Measurements from ENCODE around the gene ZNF580.
A peak's percentile ranks its signal among the peaks of the same experiment; 100 is the strongest.

Gene ZNF580, protein sequence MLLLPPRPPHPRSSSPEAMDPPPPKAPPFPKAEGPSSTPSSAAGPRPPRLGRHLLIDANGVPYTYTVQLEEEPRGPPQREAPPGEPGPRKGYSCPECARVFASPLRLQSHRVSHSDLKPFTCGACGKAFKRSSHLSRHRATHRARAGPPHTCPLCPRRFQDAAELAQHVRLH

DNA sequence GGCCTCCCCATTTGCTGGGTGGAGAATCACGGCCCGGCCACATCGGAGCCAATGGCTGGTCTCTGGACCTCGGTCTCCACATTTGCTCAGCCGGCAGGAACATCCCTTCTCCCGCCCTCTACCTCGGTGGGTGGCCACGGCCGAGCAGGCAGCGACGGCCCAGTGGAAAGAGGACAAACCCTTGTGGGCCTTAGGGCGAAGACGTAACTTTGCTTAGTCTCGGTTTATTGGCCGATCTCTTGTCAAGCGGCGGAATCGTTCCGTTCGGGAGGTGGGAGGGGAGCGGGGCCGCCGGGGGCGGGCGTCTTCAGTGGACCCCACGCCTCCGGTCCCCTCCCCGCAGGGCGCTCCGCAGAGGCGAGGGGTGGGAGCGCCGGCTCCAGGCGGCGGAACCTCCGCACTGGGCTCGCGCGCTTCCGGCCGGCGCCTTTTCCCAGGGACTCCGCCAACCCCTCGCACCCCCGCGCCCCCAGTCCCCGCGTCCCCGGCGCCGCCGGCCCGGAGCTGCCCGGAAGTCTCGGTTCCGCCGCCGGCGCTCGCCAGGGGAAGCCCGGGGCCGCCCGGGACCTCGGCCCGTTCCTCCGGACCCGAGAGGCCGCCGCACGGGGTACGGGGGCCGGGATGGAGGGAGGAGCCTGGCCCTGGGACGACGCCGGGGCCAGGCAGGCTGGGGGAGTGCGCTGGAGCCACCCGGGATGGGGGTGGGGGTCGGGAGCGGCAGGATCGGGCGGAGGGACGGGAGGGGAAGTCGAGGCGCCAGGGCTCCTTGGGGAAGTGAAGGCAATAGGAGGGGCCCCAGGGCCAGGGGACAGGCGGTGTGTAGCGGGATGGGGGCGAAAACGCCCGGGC lies at the start of gene ZNF580:
Gene ZNF580 (plus strand): TSS at position 426 of the 849 bp plus-strand sequence. CDS start 1,507 bp downstream, outside the sequence.
- peak; percentile 57 for DNase-seq

DNA sequence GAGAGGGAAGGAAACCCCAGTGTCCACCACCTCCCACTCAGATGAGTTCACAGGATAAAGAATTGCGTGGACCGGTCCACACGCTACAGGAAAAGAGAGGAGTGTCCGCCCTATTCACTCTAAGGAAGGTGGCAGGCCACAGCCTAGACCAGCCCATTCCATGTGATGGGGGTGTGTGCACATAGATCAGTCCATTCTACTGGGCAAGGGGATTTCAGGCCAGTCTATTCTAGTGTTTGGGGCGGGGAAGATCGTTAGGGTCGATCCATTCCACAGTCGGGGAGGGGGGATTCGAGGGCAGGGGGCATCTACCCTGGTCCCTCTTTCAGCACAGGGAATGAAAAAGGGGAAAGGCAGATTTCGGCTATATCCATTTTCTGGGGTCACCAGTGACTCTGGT lies 49.2 kb upstream of the ZNF580 start:
- DNase-seq: no peak

GRCh38 chr19:55592391-55593090 lies 48.3 kb upstream of the ZNF580 start:
- DNase-seq: no peak

- DNase-seq: no peak
Measured at GRCh38 chr19:55593096-55593772, 47.6 kb upstream of the ZNF580 start.

DNA sequence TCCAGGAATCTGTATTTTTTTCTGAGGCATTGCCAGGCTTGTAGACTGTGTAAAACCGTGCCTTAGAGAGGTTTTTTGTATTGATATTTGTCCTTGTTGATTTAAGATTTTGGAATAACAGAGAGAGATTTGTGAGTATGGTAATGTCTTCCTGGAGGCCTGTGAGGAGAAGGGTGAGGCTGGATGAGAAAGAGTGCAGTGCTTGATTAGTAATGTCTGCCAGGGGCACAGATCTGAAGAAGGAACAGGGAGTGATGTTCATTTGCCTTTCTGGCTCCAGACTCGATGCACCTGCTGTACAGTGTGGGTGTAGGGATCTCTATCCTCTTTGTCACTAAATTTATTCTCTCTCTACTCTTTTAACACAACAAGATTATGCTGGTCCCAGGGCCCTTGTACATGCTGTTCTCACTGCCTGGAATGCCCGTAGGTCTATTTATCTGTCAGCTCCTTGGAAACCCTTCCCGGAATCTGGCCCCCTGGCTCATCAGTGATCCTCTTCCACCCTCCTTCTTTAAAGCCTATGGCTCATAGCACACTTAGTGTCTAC lies 45.7 kb upstream of the ZNF580 start:
- DNase-seq: no peak

GRCh38 chr19:55596304-55596703 lies 44.5 kb upstream of the ZNF580 start:
- DNase-seq: no peak

- DNase-seq: no peak
Measured at GRCh38 chr19:55597501-55597921, 43.3 kb upstream of the ZNF580 start.

- DNase-seq: no peak
Measured at GRCh38 chr19:55598034-55598433, 42.8 kb upstream of the ZNF580 start.

DNA sequence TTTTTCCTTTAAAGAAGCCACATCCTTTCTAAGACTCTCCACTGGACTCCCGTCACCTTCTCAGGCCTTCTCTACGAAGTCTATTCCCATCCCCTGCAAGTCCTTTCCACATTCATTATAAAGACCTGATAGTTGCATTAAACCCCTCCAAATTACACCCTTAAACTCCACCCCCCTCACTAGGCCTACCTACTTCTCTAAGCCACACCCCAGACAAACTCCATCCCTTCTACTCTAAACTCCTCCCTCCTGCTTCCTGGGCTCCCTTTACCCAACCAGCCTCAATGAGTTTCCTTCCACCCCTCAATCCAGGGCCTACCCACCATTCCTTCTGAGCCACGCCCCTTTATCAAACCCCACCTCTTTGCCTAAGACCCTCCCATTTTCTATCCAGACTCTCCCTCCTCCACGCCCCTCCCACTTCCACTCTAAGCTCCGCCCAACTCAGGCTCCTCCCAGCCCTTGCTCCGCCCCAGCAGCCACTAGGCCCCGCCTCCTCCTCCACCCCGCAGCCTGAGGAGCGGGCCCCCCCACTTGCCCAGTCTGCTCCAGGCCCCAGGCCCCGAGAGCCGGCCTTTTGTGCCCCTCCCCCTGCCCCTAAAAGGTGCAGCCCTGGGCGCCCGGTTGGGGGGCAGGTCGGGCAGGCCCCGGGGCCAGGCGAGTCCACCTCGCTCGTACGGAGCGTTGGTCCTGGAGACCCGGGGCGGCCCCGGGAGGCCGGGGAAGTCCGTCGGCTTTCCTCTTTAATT lies 41.9 kb upstream of the ZNF580 start:
- DNase-seq: peak; percentile 94

- peak; percentile 98 for DNase-seq
Measured at GRCh38 chr19:55599468-55599841, 41.3 kb upstream of the ZNF580 start, which contains the start of gene FIZ1. Gene FIZ1, minus strand, starts transcription at chr19:55599517. Its CDS starts 1,652 bp downstream, at chr19:55597865.

- DNase-seq: peak; percentile 92
Measured at GRCh38 chr19:55599842-55600661, 40.8 kb upstream of the ZNF580 start, which contains the start of gene ZNF524. Gene ZNF524, plus strand, starts transcription at chr19:55600288. Its CDS starts 1,825 bp downstream, at chr19:55602113.

- DNase-seq: no peak
Measured at GRCh38 chr19:55600662-55601028, 40.2 kb upstream of the ZNF580 start.

DNA sequence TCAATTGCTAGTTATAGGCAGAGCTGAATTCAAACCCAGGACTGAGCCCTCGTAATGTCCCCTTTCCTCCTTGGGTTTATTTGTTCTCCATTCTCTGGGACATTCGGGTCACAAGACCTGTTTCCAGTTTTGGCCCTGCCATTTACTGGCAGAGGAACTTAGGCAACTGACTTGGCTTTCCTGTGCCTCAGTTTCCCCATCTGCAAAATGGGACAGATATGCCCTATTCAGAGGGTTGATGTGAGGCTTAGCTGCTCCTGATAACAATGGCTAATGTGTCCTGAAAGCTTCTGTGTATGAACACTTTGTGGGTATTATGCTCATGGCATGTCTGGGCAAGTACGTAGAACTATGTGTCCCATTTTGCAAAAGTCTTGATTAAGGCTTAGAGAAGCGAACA lies 39.7 kb upstream of the ZNF580 start:
- DNase-seq: no peak

DNA sequence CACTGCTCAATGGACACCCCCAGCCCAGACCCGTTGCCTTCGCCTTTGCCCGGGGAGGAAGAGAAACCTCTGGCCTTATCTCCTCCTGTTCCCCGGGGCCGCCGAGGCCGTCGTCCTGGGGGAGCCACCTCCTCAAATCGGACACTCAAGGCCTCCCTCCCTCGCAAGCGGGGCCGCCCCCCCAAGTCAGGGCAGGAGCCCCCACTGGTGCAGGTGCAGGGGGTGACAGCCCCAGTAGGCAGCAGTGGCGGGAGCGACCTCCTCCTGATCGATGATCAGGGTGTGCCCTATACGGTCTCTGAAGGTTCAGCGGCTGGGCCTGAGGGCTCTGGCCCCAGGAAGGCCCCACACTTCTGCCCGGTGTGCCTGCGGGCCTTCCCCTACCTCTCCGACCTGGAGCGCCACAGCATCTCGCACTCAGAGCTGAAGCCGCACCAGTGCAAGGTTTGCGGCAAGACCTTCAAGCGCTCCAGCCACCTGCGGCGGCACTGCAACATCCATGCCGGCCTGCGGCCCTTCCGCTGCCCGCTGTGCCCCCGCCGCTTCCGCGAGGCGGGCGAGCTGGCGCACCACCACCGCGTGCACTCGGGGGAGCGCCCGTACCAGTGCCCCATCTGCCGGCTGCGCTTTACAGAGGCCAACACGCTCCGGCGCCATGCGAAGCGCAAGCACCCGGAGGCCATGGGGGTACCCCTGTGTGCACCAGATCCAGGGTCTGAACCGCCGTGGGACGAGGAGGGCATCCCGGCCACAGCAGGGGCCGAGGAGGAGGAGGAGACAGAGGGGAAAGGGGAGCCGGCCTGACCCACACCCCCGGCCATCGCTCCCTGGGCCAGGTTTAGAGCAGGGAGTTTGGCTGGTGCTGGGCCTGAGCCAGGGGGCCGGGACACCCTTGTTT lies 38.4 kb upstream of the ZNF580 start:
- no peak for DNase-seq

GRCh38 chr19:55603115-55603514 lies 37.7 kb upstream of the ZNF580 start:
- no peak for DNase-seq

DNA sequence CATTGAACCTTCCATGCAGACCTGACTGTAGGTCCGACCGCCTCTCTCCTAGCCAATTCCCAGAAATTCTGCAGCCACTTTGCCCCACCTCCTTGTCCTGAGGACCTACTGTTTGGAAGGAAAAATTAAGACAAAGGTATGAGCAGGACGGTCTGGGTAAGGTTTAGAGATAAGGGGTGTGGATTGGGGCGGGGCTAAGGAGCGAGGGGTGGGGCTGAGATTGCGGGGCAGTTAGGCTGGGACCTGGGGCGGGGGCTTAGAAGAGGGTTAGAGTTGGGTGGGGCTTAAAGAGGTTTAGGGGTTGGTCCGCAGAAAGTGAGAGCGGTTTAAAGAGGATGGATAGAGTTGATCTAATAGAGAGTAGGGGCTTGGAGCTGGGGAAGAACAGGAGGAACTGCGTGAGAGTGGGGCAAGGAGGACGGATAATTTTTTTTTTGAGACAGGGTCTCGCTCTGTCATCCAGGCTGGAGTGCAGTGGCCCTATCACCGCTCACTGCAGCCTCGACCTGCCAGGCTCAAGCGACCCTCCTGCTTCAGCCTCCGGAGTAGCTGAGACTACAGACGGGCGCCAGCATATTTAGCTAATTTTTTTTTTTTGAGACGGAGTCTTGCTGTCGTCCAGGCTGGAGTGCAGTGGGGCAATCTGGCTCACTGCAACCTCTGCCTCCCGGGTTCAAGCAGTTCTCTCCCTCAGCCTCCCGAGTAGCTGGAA lies 37.1 kb upstream of the ZNF580 start:
- no peak for DNase-seq

DNA sequence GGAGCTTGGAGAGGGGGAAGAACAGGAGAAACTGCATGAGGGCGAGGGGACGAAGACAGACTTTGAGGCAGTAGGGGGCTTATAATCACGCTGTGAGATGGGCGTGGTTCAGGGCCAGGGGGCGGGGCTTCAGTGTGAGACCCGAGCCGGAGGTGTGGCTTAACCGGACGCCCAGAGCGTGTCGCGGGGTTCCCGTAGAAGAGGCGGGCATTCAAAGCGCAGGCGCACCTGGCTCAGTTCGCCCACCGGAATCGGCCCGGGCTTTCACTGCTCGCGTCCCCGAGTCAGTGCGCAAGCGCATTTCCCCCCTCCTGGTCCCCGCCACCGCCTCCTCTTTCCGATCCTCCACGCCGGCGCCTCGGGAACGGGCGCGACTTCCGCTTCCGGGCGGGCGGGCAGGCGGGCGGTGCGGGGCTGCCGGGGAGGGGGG lies 35.6 kb upstream of the ZNF580 start:
- peak; percentile 98 for DNase-seq

- DNase-seq: peak; percentile 73
Measured at GRCh38 chr19:55605637-55606470, 34.9 kb upstream of the ZNF580 start, which contains the start of gene ZNF865. Gene ZNF865, plus strand, starts transcription at chr19:55605647. Its CDS starts 7,972 bp downstream, at chr19:55613619.
